ENCODE data around the gene IRS1. TPM values are rescaled to one million over a fixed set of nuclear protein-coding genes. Genes with fewer than 3 reads are reported as not detected.

The IRS1 gene
- polyA plus RNA-seq, 1 of the 3 experiments (the other 2 are of a cell fraction) = 16.5 TPM

- H3K4me2 ChIP-seq = no peak overlapping the region
- no peaks in the 10 kb centered on the region for H3K9me2 ChIP-seq
- no peaks in the 10 kb centered on the region for H3K9me3 ChIP-seq
- H2AFZ ChIP-seq (ENCODE audit: low read depth) = no peak overlapping the region
- no peak overlapping the region for H3K4me3 ChIP-seq (ENCODE audit: low read depth in 2 of 2, low read length in 1 of 2)
- H3K27me3 ChIP-seq (ENCODE audit: insufficient read depth) = no peaks in the 10 kb centered on the region
- H4K20me1 ChIP-seq (ENCODE audit: insufficient read depth) = no peaks in the 10 kb centered on the region
- no peaks in the 10 kb centered on the region; a peak in 2 of 4 replicates for H3K4me1 ChIP-seq (ENCODE audit: control insufficient read depth in 1 of 2, insufficient read depth in 2 of 2, low read depth in 1 of 2, low read length in 1 of 2)
- no peak overlapping the region for H3K9ac ChIP-seq
- POLR2A ChIA-PET = no interaction called here
- WGBS (ENCODE audit: low lambda C conversion rate) = 92% methylated on average over 5 of the region's 5 CpGs
- H3K79me2 ChIP-seq (ENCODE audit: insufficient read depth) = peaks cover 53% of the 10 kb centered on the region; the same call in 1 of the 2 replicates
- CTCF ChIA-PET = no interaction called here
- DNase-seq = no peak
- peaks cover 13% of the 10 kb centered on the region for H3F3A ChIP-seq (replicated peaks; ENCODE audit: insufficient read depth)
- peaks cover 4 to 7% of the 10 kb centered on the region in 2 experiments for H3K36me3 ChIP-seq (replicated peaks in 1 of 2; ENCODE audit: control insufficient read depth in 1 of 2, insufficient read depth in 2 of 2, low read length in 1 of 2)
- no peak for TF ChIP-seq TAF1 (IDR thresholded peaks at IDR 0.05; ENCODE audit: borderline replicate concordance, low read depth, low read length)
- no peak for TF ChIP-seq CHD2 (IDR thresholded peaks at IDR 0.05; ENCODE audit: low read length, partially characterized antibody)
- no peak for TF ChIP-seq MXI1 (IDR thresholded peaks at IDR 0.05; ENCODE audit: low read depth, low read length)
- no peak for TF ChIP-seq EP300 (IDR thresholded peaks at IDR 0.05; ENCODE audit: borderline replicate concordance in 1 of 2, low read depth in 1 of 2, low read length in 1 of 2)
- TF ChIP-seq SIN3A (IDR thresholded peaks at IDR 0.05; ENCODE audit: borderline replicate concordance, low read depth, low read length) = no peak
- TF ChIP-seq NFIC (IDR thresholded peaks at IDR 0.05; ENCODE audit: borderline replicate concordance) = no peak
- H3K27ac ChIP-seq (ENCODE audit: low read depth in 2 of 2, low read length in 1 of 2) = no peak overlapping the region
These were observed 33.1 kb downstream of the IRS1 start for GRCh38 chr2:226766352-226767055.

GRCh38 chr2:226763320-226763719, 36.3 kb downstream of the IRS1 start:
- POLR2A ChIA-PET = no interaction called here
- Histone ChIP-seq H4K20me1 (ENCODE audit: insufficient read depth) (no peaks in the 10 kb centered on the region), H3K36me3 (replicated peaks in 1 of 2; ENCODE audit: control insufficient read depth in 1 of 2, insufficient read depth in 2 of 2, low read length in 1 of 2) (peaks cover 0 to 2% of the 10 kb centered on the region in 2 experiments), H3K27ac (ENCODE audit: low read depth in 2 of 2, low read length in 1 of 2) (peak overlapping the region; percentile 50 to 58; a peak in 3 of 4 replicates), H3K27me3 (ENCODE audit: insufficient read depth) (no peaks in the 10 kb centered on the region), H3K4me2 (no peak overlapping the region), H3F3A (replicated peaks; ENCODE audit: insufficient read depth) (peaks cover 22% of the 10 kb centered on the region), H3K9me3 (no peaks in the 10 kb centered on the region), H3K79me2 (ENCODE audit: insufficient read depth) (peaks cover 58% of the 10 kb centered on the region; the same call in 1 of the 2 replicates), H3K4me1 (ENCODE audit: control insufficient read depth in 1 of 2, insufficient read depth in 2 of 2, low read depth in 1 of 2, low read length in 1 of 2) (peaks cover 0 to 14% of the 10 kb centered on the region in 2 experiments; a peak in 2 of 4 replicates), H3K9me2 (no peaks in the 10 kb centered on the region), H3K4me3 (ENCODE audit: low read depth in 2 of 2, low read length in 1 of 2) (no peak overlapping the region), H2AFZ (ENCODE audit: low read depth) (no peak overlapping the region), H3K9ac (no peak overlapping the region)
- DNase-seq = no peak
- WGBS (ENCODE audit: low lambda C conversion rate) = 56% methylated on average over 3 of the region's 3 CpGs
- CTCF ChIA-PET = no interaction called here
- no peak for TF ChIP-seq ELF1 (IDR thresholded peaks at IDR 0.05)
- no peak for TF ChIP-seq RFX5 (IDR thresholded peaks at IDR 0.05; ENCODE audit: low read length)
- TF ChIP-seq YY1 (IDR thresholded peaks at IDR 0.05; ENCODE audit: low read depth) = no peak
- TF ChIP-seq TEAD4 (IDR thresholded peaks at IDR 0.05; ENCODE audit: borderline replicate concordance, insufficient read depth) = 0 out of 2 replicates have a peak, but pooled peaks have one; percentile 32
- peak; percentile 25; the same call in 1 of the 2 replicates for TF ChIP-seq NFIC (IDR thresholded peaks at IDR 0.05; ENCODE audit: borderline replicate concordance)
- TF ChIP-seq PBX3 (IDR thresholded peaks at IDR 0.05) = peak; percentile 32; the same call in 1 of the 2 replicates
- TF ChIP-seq TCF12 (IDR thresholded peaks at IDR 0.05) = peak; percentile 69
- TF ChIP-seq MXI1 (IDR thresholded peaks at IDR 0.05; ENCODE audit: low read depth, low read length) = no peak
- 0 out of 2 replicates have a peak, but pooled peaks have one; percentile 10 for TF ChIP-seq MEF2A (IDR thresholded peaks at IDR 0.05; ENCODE audit: borderline replicate concordance, low read depth)
- peak; percentile 41; the same call in 1 of the 2 replicates for TF ChIP-seq FOSL2 (IDR thresholded peaks at IDR 0.05; ENCODE audit: borderline replicate concordance, low read depth)
- no peak for TF ChIP-seq GATA2 (CRISPR knock-in tag; IDR thresholded peaks at IDR 0.05)
- 0 out of 2 replicates have a peak, but pooled peaks have one; percentile 28 for TF ChIP-seq RXRA (IDR thresholded peaks at IDR 0.05; ENCODE audit: borderline replicate concordance, low read depth)
- no peak for TF ChIP-seq TAF1 (IDR thresholded peaks at IDR 0.05; ENCODE audit: borderline replicate concordance, low read depth, low read length)
- no peak for TF ChIP-seq CHD2 (IDR thresholded peaks at IDR 0.05; ENCODE audit: low read length, partially characterized antibody)
- TF ChIP-seq NRF1 (IDR thresholded peaks at IDR 0.05; ENCODE audit: low read depth, low read length) = no peak
- peak in 1 of 2 experiments; percentile 35; a peak in 1 of 4 replicates for TF ChIP-seq EP300 (IDR thresholded peaks at IDR 0.05; ENCODE audit: borderline replicate concordance in 1 of 2, low read depth in 1 of 2, low read length in 1 of 2)
